Prostate gland (tissue), 2 donors: ENCODE results near the gene TRAF3.

Source experiments
- POLR2A ChIP-seq: fragments of 450-650 bp; IDR thresholded peaks from one replicate; pipeline ENCODE4 v1.6.1; 2016; ENCODE audit warnings: antibody characterized with exemption, mild to moderate bottlenecking
- TF ChIP-seq, protein P1 (sequence below), 4 experiments: fragments of 200-600 bp in 2 of 4; fragments of 450-650 bp in 2 of 4; sonication (generic) in 2 of 4; IDR thresholded peaks; 1 replicate in 3 of 4; 2 replicates in 1 of 4; pipeline ENCODE4 v1.5.1; 2016 to 2019; ENCODE audit warnings: antibody characterized with exemption in 4 of 4, mild to moderate bottlenecking in 2 of 4, moderate library complexity in 2 of 4

DNA sequence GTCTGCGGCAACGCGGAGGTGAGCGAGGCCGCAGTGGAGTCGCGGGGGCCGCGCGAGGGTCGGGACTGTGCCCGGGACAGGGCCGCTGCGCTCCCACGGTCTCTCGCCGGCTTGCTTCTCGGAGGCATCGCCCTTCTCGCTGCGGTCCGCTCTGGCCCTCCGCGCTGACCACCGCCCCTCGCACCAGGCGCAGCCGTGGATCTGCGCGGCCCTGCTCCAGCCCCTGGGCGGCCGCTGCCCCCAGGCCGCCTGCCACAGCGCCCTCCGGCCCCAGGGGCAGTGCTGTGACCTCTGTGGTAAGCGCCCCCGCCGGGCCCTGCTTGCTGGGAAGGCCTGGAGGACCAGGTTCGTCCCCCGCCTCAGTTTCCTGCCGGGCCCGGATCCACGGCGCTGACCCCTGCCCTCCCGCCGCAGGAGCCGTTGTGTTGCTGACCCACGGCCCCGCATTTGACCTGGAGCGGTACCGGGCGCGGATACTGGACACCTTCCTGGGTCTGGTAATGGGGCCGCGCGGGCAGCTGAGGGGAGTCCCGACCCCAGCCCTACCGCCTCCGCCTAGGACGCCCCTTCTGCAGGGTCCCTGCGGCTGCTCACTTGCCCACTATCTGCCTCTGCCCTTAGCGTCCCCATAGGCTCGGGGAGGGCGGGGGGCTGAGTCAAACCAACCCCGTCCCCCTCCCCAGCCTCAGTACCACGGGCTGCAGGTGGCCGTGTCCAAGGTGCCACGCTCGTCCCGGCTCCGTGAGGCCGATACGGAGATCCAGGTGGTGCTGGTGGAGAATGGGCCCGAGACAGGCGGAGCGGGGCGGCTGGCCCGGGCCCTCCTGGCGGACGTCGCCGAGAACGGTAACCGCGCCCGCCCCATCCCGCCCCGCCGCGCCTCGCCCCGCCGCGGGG is 152.2 kb downstream of the TRAF3 start:
- TF ChIP-seq, protein P1, sequence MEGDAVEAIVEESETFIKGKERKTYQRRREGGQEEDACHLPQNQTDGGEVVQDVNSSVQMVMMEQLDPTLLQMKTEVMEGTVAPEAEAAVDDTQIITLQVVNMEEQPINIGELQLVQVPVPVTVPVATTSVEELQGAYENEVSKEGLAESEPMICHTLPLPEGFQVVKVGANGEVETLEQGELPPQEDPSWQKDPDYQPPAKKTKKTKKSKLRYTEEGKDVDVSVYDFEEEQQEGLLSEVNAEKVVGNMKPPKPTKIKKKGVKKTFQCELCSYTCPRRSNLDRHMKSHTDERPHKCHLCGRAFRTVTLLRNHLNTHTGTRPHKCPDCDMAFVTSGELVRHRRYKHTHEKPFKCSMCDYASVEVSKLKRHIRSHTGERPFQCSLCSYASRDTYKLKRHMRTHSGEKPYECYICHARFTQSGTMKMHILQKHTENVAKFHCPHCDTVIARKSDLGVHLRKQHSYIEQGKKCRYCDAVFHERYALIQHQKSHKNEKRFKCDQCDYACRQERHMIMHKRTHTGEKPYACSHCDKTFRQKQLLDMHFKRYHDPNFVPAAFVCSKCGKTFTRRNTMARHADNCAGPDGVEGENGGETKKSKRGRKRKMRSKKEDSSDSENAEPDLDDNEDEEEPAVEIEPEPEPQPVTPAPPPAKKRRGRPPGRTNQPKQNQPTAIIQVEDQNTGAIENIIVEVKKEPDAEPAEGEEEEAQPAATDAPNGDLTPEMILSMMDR (IDR thresholded peaks at IDR 0.05) = no peak
- no peak for TF ChIP-seq POLR2A
